ENCODE measurements around the gene PARP12.
A peak's percentile ranks its signal among the peaks of the same experiment; 100 is the strongest.

The PARP12 gene

DNA sequence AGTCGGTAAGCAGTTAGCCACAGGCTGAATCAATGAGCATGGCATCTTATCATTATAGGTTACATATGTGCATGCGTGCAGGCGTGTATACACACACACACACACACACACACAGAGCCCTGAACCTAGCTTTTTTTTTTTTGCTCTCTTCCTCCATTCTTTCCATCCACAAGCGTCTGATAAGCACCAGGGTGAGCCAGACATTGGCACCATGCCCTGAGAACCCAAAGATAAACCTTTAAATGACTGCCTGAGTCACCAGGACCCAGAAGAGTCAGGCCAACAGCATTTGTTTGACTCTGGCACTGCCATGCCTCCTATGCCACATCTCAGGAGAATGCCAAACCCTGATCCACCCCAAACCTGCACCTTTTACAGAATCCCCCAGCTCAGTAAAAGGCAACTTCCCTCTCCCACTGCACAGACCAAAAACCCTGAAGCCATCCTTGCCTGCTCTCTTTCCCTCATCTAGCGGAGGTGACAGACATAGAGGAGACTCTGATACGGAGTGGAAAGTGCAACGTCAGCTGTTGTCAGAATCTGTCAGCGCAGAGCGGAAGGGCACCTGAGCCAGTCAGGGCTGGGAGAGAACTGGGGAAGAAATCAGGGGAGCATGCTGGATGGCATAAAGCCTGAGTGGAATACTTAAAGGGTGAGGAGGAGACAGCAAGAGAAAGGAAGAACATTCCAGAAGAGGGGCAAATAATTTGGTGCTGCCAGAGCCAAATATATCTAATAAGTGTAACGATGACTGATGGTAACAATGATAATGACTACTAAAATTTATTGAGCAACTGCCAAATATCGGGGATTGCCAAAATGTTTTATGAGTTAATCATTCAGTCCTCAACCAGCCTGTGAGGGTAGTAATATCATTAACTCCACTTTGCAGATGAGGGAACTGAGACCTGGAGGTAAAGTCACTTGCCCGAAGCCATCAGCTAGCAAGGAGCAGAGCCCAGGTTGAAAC, 3.2 kb downstream of the PARP12 start:
- DNase-seq, result no peak

DNA sequence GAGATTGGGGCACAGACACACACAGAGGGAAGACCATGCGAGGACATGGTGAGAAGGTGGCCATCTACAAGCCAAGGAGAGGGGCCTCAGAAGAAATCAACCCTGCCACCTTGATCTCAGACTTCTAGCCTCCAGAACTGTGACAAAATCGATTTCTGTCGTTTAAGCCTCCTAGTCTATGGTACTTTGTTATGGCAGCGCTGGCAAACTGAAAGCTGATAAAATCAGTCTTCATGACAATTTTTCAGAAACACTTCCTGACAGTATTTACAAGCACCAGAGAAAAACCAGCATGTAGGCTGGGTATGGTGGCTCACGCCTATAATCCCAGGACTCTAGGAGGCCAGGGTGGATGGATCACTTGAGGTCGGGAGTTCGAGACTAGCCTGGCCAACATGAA, 4.2 kb downstream of the PARP12 start:
- DNase-seq, result no peak

DNA sequence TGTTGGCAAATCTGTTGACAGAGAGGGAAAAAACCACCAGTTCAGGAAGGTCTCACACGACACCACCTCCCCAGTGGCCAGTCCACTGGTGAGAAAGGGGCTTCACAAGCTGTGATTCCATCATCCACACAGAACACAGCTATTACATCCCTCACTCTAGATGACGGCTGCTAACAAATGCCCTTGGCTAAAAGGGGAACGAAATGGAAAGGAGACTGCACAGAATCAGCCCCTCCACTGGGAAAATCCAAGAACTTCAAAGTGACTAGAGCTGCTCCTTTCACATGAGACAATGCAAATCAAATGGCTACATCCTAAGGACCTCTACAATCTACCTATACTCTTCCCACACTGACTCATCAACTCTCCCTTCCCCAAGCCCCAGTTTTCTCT, 5.6 kb downstream of the PARP12 start:
- DNase-seq, result no peak

DNA sequence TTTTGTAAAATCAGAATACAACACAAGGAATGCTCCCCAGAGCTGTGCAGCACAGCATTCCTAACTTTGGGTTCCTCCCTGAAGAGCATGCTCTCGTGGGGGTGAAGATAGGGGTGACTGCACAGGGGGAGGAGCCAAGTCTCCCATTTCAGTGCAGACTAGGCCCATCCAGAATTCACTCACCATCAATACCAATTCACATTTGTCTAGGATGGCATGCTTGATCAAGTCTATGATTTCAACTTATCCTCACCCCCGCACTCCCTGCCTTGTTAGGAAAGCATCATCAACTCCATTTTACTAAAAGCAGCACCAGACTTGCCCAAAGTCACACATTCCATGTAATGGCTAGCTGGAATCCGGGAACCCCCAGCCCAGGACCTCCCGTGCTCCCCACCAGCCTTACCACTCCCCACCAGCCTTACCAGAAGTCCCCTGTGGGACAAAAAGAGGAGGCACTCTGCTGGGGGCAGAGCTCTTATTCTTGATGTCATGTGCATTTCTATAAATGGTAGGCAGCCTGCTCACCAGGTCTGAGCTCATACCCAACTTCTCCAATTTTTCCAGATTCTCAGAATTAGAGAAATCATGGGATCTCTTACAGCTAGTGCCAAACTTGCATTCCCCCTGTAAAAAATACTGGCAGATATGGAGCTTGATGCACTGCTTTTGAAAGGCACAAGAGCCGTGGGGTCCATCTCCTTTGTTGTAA, 6.2 kb downstream of the PARP12 start:
- no peak for DNase-seq

DNA sequence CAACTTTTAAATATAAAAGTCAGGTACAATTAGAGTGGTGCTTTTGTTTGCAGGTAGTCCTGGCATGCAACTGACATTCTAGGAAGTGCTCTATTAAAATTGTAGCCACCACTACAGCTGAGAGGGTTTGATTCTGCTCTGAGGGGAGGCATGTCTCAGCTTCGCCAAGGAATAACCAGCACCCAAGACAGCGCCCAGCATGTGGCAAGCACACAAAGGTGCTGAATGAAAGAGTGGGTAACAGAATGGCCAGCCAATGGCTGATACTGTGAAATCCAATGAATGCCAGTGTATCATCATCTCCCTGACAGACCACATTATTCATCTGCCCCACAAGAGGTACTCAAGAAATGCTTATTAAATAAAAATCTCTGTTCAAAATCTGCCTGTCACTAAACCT, 6.9 kb downstream of the PARP12 start:
- DNase-seq, result no peak

DNA sequence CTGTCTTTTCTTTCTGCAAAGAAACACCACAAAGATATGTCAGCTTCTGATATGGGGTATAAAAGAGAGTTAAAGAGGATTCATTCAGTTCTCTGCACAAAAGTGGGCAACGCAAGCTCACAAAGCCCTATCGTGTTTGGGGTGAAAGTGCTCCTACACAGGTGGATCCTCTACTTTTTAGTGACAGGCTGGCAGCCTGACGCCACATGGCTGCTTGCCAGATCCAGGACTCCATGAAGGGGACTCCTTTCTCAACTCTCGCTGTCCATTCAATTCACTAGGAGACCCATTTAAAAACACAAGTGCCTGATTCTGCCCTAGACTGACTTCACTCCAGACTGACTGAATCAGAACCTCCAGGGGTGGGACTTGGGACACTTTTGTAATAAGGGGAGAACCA, 8.0 kb downstream of the PARP12 start:
- DNase-seq, result no peak

DNA sequence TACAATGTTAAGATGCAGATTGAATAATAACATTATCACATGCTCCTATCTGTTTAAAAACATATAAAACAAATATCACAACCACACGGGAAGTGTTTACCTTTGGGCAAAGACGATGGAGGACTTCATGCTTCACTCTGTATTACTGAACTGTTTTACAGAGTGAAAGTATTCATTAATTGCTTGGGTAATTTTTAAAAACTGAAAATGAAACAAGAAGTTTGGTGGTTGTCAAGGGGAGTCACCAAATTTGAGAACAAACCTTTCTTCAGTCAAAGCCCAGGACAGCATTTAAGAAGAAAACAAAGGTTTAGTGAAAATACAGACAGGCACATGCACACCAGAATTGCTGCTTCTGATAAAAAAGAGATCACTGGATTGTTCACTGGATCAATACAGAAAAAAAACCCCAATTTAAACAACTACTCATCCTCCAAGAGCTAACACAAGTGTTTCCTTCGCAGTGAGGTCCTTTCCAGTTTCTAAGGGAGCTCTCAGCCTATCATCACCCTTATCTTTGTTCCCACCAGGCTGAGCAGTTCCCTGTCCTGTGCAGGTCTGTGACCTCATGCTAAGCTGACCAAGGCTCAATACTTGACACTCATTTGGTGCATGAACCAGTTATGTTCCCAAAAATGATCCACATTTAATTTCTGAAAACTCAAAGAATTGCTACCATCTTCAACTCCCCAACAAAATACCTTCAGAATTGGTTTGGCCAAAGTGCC, 8.8 kb downstream of the PARP12 start:
- DNase-seq, result no peak

DNA sequence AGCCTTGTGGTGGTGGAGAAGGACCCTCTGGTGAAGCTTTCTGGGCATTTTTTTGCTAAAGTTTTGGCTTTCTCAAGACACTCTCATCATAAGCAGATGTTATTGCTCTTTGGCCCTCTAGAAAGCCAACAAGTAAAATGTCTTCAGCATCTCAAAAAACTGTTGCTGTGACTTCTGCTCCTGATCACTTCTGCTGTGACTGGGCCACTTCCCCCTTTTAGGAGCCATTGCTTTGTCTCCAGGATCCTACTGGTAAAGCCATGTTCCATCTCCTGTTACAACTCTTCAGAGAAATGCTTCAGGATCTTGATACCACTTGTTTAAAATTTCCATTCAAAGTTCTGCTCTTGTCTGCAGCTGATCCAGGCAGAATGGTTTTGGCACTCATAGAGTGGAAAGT, 10.9 kb downstream of the PARP12 start:
- no peak for DNase-seq

DNA sequence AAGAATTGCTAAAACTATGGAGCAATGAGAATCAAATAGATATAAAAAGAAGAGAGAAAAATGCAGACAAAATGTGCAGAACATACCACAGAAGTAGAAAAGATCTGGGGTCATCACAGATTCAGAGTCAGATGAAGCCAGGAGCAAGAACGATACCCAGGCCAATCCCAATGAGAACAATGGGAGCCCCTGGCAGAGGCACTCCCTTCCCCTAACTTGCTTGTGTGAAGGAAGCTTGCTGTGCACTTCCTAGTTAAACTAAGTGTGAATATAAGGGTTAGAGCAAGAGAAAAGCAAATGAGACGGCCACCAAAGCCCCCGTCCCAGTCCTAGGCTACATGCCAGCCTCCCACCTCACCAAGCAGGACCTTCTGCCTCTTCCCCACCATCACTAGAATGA, 12.7 kb downstream of the PARP12 start:
- DNase-seq, result no peak

DNA sequence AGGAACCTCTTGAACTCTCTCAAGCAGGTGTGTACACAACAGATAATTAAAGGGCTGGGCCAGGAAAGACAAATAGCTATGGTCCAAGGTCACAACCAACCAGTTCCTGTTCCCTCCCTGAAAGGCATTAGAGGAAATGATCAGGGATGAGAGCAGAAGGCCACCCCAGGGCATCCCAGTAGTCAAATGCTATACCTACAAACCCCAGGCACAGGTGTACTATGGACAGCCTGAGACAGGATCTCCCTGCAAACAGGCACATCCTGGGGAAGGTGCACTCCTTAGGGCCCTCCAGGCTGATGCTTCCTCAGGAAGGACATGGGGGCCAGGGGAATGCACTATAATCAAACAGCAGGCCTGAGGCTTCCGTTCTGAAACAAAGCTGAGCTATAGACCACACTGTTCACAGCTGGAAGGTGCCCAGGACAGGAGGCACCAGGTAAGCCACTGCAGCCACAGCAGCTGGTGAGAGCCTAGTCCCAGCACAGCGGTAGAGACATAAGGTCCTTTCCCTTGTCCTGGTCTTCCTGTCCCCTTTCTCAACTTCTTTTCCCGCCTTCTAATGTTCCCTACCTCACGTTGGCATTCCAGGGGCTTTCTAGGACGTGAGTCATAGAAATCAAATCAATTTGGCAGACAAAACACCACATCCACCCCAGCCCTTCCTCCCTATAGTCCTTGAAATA, 13.3 kb downstream of the PARP12 start:
- no peak for DNase-seq

DNA sequence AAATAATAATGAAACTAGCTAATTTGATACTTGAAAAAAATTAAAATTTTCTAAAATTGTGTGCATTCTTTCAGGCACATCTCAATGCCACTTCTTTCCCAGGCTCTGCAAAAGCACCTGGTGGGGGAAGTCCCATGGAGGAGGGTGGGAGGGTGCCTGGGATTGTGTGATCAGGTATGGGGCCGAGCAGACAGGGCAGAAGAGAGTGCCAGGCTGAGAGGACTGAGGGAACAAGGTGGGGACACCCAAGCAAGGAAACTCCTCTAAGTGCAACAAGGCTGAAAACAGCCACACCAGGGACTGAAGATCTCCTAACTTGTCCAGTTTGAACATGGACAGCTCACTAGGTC, 13.8 kb downstream of the PARP12 start:
- DNase-seq, result no peak

DNA sequence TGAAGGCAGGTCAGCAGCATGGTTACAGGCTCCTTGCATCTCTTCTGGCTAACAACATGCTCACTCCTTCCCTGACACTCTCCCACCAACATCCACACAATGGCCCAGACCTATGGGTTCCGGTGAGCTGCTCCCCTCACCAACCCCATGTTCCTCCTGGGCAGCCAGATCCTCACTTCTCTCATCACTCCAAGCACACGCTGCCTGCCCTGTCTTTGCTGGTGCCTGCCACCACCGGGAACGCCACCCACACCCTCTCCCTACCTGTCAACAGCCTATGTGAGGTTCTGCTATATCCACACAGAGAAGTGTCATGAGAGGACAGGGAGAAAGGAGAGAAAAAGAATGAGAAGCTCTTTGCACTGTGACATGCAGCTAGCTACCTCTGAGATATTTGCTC, 14.6 kb downstream of the PARP12 start:
- no peak for DNase-seq

DNA sequence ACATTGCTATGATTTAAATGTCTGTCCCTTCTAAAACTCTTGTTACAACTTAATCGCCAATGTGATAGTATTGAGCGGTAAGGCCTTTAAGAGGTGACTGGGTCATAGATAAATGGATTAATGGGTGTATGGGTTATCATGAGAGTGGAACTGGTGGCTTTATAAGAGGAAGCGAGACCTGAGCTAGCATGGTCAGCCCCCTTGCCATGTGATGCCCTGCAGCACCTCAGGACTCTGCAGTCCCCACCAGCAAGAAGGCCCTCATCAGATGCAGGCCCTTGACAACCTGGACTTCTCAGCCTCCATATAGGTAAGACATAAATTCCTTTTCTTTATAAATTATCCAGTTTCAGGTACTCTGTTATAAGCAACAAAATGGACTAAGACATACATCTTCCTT, 15.6 kb downstream of the PARP12 start:
- DNase-seq, result no peak

DNA sequence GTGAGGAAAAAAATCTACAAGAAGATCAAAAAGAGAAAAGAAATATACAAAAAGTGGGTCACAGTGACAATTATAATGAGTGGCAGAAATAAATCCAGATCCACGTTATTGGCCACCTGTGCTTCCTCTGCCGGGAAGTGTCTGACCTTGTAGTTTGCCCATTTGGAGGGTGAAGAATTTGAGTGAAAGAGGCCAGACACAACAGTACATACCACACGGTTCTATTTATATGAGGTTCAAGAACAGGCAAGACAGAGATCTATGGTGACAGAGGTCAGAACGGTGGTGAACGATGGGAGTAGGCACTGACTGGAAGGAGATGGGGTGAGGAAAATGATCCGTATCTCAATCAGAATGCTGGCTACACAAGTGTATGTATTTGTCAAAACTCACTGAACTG, 17.1 kb downstream of the PARP12 start:
- no peak for DNase-seq

DNA sequence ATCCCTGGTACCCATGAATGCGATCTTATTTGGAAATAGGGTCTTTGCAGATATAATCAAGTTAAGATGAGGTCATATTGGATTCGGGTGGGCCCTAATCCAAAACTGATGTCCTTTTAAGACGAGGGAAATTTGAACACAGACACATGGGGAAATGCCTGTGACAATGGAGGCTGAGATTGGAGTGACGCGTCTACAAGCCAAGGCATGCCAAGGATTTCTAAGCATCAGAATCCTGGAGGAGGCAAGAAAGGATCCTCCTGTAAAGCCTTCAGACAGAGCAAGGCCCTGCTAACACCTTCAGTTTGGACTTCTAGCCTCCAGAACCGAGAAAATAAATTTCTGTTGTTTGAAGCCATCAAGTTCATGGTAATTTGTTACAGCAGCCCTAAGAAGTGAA, 18.5 kb downstream of the PARP12 start:
- DNase-seq, result no peak

DNA sequence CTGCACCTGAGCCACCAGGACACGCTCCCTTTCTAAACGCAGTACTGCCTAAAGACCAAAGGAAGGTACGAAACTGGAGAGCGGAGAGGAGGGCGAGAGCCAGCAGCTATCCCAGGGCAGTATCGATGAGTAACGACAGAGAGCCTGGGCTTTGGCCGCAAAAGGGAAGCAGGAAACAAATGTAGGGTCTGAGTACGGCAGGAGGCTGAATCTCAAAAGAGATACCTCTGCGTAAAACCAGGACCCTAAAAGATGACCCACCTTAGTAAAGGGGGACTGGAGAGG, 20.4 kb downstream of the PARP12 start:
- DNase-seq, result no peak

DNA sequence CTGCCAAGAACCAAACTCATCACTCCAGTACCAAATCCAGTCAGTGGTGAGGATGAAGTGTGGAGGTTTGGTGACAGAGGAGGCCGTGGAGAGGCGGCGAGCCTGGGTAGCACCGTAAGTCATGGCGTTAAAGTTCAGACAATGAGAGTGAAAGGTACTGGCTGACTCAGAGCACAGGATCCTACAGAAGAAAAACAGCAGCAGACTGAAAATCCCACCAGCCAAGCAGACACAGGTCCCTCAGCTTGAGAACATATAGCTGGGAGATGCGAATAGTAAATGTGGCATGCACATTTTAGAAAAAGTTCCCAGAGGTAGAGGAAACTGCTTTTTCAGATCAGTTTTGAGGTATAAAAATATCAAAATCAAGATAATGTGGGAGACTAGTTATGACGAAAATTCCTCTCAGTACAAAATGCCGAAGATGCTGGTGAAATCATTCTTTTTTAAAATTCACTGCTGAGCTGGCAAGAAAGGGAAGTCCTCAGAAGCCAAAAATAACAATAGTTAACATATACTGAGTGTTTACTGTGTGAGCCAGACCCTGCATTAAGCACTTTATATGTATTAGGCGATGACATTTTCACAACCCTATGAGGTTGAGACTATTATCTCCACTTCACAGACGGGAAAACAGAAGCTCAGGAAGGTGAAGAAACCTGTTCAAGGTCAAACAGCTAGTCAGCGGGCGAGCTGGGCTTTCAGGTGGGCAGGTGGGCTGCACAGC, 20.9 kb downstream of the PARP12 start:
- no peak for DNase-seq

DNA sequence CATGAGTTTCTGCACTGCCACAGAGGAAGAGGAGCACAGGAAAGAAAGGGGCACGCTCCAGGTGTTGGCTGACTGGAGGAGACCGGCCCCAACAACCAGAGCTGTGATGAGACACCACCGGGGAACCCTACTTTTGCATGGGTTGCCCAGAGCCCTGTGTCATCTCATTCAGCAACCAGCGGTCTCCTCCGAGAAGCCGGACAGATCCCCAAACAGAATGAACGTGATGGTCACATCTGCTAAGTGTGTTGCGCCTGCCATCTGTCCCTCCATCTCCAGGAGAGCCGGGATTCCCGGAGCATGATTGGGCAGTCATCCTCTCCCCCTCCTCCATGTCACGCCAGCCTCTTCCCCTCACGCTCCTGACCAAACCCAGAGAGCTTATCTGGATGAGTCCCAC, 22.9 kb downstream of the PARP12 start:
- peak; percentile 15 for DNase-seq

DNA sequence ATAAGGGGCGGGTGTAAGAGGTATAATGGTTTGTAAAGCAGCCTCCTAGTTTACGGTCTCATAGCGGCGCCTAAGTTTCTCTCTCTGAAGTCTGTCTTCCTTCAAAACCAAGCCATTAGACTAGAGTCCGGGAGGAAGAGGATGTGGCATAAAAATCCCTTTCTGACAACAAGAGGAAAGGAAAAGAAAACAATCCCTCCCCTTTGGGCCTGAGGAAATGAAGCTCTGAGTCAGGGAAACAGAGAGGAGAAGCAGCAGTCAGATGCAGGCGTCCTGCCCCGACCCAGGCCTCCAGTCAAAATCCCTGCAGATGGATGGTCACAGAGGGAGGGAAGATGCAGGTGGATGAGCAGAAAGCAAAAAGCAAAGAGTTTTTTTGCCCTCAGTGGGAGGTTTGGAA, 23.7 kb downstream of the PARP12 start:
- DNase-seq, result no peak

DNA sequence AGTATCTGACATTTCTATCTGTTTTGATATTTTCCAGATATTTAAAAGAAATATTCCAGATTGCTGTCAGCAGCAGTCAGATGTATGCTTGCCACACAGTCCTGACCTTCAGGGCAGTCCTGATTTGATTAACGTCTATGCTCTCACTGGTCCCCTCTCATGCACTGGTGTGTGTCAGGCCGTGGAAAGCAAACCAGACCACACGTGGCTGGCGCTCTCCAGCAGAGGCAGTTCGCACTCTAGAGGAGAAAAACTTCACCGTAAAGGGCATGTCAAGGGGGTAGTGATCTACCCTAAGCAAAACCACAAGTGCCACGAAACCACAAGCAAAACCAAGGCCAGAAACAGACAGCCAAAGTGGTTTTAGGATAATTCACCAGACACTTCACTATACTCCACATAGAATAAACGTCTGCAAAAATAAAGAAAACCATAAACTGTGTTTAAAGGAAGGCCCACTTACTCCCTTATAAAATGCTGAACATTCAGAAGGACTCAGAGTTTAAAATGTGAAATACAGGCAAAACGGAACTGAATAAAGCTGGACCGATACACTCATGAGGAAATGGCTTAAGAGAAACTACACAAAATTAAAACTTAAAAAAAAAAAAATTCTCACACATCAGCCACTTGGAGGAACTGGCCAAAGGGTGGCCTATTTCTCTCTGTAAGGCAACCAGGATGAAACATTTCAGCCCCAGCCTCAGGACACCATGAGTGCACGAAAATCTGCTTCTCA, 26.4 kb downstream of the PARP12 start:
- DNase-seq, result no peak

DNA sequence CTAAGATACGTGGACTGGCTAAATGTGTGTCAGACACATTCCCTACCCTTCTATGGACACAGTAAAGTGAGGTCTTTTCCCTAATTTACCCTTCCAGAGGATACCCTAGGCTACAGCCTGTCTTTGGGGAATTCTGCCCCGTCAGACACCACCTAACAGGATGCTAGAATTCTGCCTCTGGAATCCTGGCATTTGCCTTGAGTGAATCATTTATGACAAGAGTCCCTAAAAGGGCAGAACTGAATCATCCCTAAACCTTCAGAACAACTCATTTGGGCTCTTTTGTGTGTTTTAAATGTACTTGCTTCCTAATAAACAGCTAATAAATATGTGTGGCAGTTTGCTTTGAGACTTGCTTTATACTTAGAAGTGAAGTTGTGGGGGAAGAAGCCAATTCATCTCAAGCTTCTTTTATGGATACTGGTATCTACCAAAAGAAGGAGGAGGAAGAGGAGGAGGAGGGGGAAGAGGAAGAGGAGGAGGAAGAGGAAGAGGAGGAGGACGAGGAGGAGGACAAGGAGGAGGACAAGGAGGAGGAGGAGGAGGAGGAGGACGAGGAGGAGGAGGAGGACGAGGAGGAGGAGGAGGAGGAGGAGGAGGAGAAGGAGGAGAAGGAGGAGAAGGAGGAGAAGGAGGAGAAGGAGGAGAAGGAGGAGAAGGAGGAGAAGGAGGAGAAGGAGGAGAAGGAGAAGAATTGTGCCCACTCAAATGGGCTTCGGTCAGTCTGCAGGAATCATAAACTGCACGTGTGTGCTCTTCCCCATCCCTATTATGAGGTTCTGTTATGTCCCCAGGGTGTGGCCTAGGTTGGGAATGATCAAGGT, 27.1 kb downstream of the PARP12 start:
- DNase-seq, result no peak
